GM23248 (cell line): ENCODE measurements around the gene KDM3B. TPM values are rescaled to one million over a fixed set of nuclear protein-coding genes. Genes with fewer than 3 reads are reported as not detected.
A peak's percentile ranks its signal among the peaks of the same experiment; 100 is the strongest.

ENCODE experiments used
- DNase-seq: peaks from one replicate; pipeline ENCODE4 v3.0.0-alpha.2; 2015
- H2AFZ ChIP-seq: fragments of 200-600 bp; sonication (generic); 2 replicates; pipeline ENCODE4 v1.6.1; 2016; ENCODE audit warnings: antibody characterized with exemption
- H3F3A ChIP-seq: fragments of 200-600 bp; sonication (generic); 2 replicates; pipeline ENCODE4 v1.6.1; 2016; ENCODE audit warnings: mild to moderate bottlenecking, antibody characterized with exemption, mixed run types; ENCODE audit not compliant: insufficient read depth
- H3K27ac ChIP-seq: fragments of 200-600 bp; sonication (generic); 2 replicates; pipeline ENCODE4 v1.5.1; 2016; ENCODE audit warnings: mild to moderate bottlenecking
- H3K27me3 ChIP-seq: fragments of 200-600 bp; sonication (generic); replicated peaks from 2 replicates; pipeline ENCODE4 v1.6.1; 2016; ENCODE audit warnings: mild to moderate bottlenecking; ENCODE audit not compliant: insufficient read depth
- H3K36me3 ChIP-seq: fragments of 200-600 bp; sonication (generic); 2 replicates; pipeline ENCODE4 v1.6.1; 2016; ENCODE audit warnings: low read depth, mild to moderate bottlenecking
- H3K4me1 ChIP-seq: fragments of 200-600 bp; sonication (generic); 2 replicates; pipeline ENCODE4 v1.6.1; 2016; ENCODE audit warnings: mild to moderate bottlenecking; ENCODE audit not compliant: insufficient read depth
- H3K4me2 ChIP-seq: fragments of 200-600 bp; sonication (generic); one replicate; pipeline ENCODE4 v1.6.1; 2016; ENCODE audit warnings: mild to moderate bottlenecking; ENCODE audit not compliant: unreplicated experiment
- H3K4me3 ChIP-seq: fragments of 200-600 bp; sonication (generic); 2 replicates; pipeline ENCODE4 v1.5.1; 2016; ENCODE audit warnings: mild to moderate bottlenecking
- H3K79me2 ChIP-seq: fragments of 200-600 bp; sonication (generic); 2 replicates; pipeline ENCODE4 v1.6.1; 2016; ENCODE audit warnings: mild to moderate bottlenecking; ENCODE audit not compliant: insufficient read depth
- H3K9ac ChIP-seq: fragments of 200-600 bp; sonication (generic); 2 replicates; pipeline ENCODE4 v1.6.1; 2016; ENCODE audit warnings: mild to moderate bottlenecking
- H3K9me2 ChIP-seq: fragments of 200-600 bp; sonication (generic); 2 replicates; pipeline ENCODE4 v1.6.1; 2016; ENCODE audit warnings: mixed run types, mild to moderate bottlenecking, moderate library complexity; ENCODE audit not compliant: insufficient read depth
- H3K9me3 ChIP-seq: fragments of 200-600 bp; sonication (generic); one replicate; pipeline ENCODE4 v1.6.1; 2017; ENCODE audit warnings: low read depth
- H4K20me1 ChIP-seq: fragments of 200-600 bp; sonication (generic); 2 replicates; pipeline ENCODE4 v1.6.0; 2016; ENCODE audit not compliant: insufficient read depth
- EZH2 ChIP-seq: fragments of 200-600 bp; sonication (generic); IDR thresholded peaks from 2 replicates; pipeline ENCODE4 v1.6.1; 2018; ENCODE audit warnings: antibody characterized with exemption, mild to moderate bottlenecking; ENCODE audit not compliant: insufficient read depth, poor library complexity, severe bottlenecking
- EZH2phosphoT487 ChIP-seq: fragments of 200-600 bp; sonication (generic); IDR thresholded peaks from 2 replicates; pipeline ENCODE4 v1.6.1; 2018; ENCODE audit warnings: antibody characterized with exemption, moderate library complexity, mild to moderate bottlenecking, low read depth; ENCODE audit not compliant: insufficient read depth
- WGBS, 2 experiments: methylation state at CpG; one replicate each; pipeline ENCODE4 v1.1.6; 2015 to 2017; ENCODE audit warnings: low lambda C conversion rate in 2 of 2, low coverage in 1 of 2; ENCODE audit errors: missing lambda C conversion rate in 2 of 2; 5-methylcytosine and 5-hydroxymethylcytosine counted together
- in situ Hi-C: fragments of 300-500 bp; cut with MboI; formaldehyde crosslinking; loops from 2 replicates; pipeline ENCODE4 v1.15.0; 2020
- polyA plus RNA-seq: library from polyadenylated mRNA; unstranded; fragments of >200 nt; fragmentation: Nextera tagmentation; extraction: Ambion mirVana; gene quantifications from 2 replicates; pipeline ENCODE4 v1.2.1, GENCODE V29; 2016
- total RNA-seq: library from RNA; depleted of rRNA; stranded (reverse); fragments of >200 nt; shearing (Covaris generic); gene quantifications from 2 replicates; pipeline ENCODE4 v1.2.3, GENCODE V29; 2014

The KDM3B gene
- total and polyA plus RNA-seq, 2 experiments from 2014 or later: 12.6 to 28.3 TPM

- no peak for TF ChIP-seq EZH2
- no peak for TF ChIP-seq EZH2phosphoT487
- H3K27me3 ChIP-seq: no peaks in the 10 kb centered on the region
- peak; percentile 19 for DNase-seq
- no peak overlapping the region for H3K9ac ChIP-seq
- in situ Hi-C loops: no loop called here
- no peaks in the 10 kb centered on the region for H3K36me3 ChIP-seq
- no peak overlapping the region for H3K27ac ChIP-seq
- H3F3A ChIP-seq: no peaks in the 10 kb centered on the region
- H3K79me2 ChIP-seq: peaks cover 89% of the 10 kb centered on the region
- H3K4me3 ChIP-seq: no peak overlapping the region
- H4K20me1 ChIP-seq: 0 out of 2 replicates have a peak, but pooled peaks cover 5% of the 10 kb centered on the region
- H3K4me1 ChIP-seq: peaks cover 19% of the 10 kb centered on the region
- H3K9me2 ChIP-seq: no peaks in the 10 kb centered on the region
- H3K9me3 ChIP-seq: no peaks in the 10 kb centered on the region
- 48 to 57% methylated on average over 2 of the region's 2 CpGs for WGBS, 2 experiments
- no peak overlapping the region for H2AFZ ChIP-seq
- H3K4me2 ChIP-seq: no peak overlapping the region
These were observed 17.2 kb downstream of the KDM3B start for GRCh38 chr5:138369706-138370105.

GRCh38 chr5:138370537-138370936, 18.1 kb downstream of the KDM3B start:
- Histone ChIP-seq H3K9me3 (no peaks in the 10 kb centered on the region), H2AFZ (no peak overlapping the region), H3K79me2 (peaks cover 81% of the 10 kb centered on the region), H3F3A (no peaks in the 10 kb centered on the region), H3K9me2 (no peaks in the 10 kb centered on the region), H3K27me3 (no peaks in the 10 kb centered on the region), H3K9ac (no peak overlapping the region), H3K27ac (peak overlapping the region; percentile 17; the same call in 1 of the 2 replicates), H3K4me3 (no peak overlapping the region), H3K4me2 (peak overlapping the region; percentile 3), H3K4me1 (peaks cover 19% of the 10 kb centered on the region), H4K20me1 (0 out of 2 replicates have a peak, but pooled peaks cover 5% of the 10 kb centered on the region), H3K36me3 (no peaks in the 10 kb centered on the region)
- TF ChIP-seq EZH2: no peak
- TF ChIP-seq EZH2phosphoT487: no peak
- in situ Hi-C loops: no loop called here
- WGBS, 2 experiments: 44% methylated on average over 3 of the region's 3 CpGs
- peak; percentile 49 for DNase-seq

GRCh38 chr5:138371454-138371853, 19.0 kb downstream of the KDM3B start:
- Histone ChIP-seq H2AFZ (no peak overlapping the region), H3K9me3 (no peaks in the 10 kb centered on the region), H3K4me3 (no peak overlapping the region), H4K20me1 (0 out of 2 replicates have a peak, but pooled peaks cover 5% of the 10 kb centered on the region), H3K27ac (no peak overlapping the region), H3K36me3 (no peaks in the 10 kb centered on the region), H3K4me1 (peaks cover 19% of the 10 kb centered on the region), H3K79me2 (peaks cover 72% of the 10 kb centered on the region), H3K27me3 (no peaks in the 10 kb centered on the region), H3K4me2 (no peak overlapping the region), H3K9ac (no peak overlapping the region), H3K9me2 (no peaks in the 10 kb centered on the region), H3F3A (no peaks in the 10 kb centered on the region)
- in situ Hi-C loops: no loop called here
- WGBS, 2 experiments: 95 to 100% methylated on average over 2 of the region's 2 CpGs
- TF ChIP-seq EZH2: no peak
- TF ChIP-seq EZH2phosphoT487: no peak
- DNase-seq: no peak

- Histone ChIP-seq H3F3A (no peaks in the 10 kb centered on the region), H3K9ac (no peak overlapping the region), H2AFZ (no peak overlapping the region), H3K27ac (no peak overlapping the region), H3K9me2 (no peaks in the 10 kb centered on the region), H3K27me3 (no peaks in the 10 kb centered on the region), H3K79me2 (peaks cover 64% of the 10 kb centered on the region), H3K4me2 (no peak overlapping the region), H3K4me3 (no peak overlapping the region), H3K4me1 (peaks cover 19% of the 10 kb centered on the region), H3K9me3 (no peaks in the 10 kb centered on the region), H4K20me1 (0 out of 2 replicates have a peak, but pooled peaks cover 5% of the 10 kb centered on the region), H3K36me3 (no peaks in the 10 kb centered on the region; the same call in 1 of the 2 replicates)
- no peak for DNase-seq
- TF ChIP-seq EZH2: no peak
- no peak for TF ChIP-seq EZH2phosphoT487
- 65 to 86% methylated on average over 1 of the region's 1 CpG for WGBS, 2 experiments
- in situ Hi-C loops: no loop called here
These were observed 19.7 kb downstream of the KDM3B start for GRCh38 chr5:138372225-138372624.
